Epithelial cell of proximal tubule (primary cell): ENCODE results near the gene PLEKHG4. TPM values are rescaled to one million over a fixed set of nuclear protein-coding genes. Genes with fewer than 3 reads are reported as not detected.
A peak's percentile ranks its signal among the peaks of the same experiment; 100 is the strongest.

Experiments
- DNase-seq: peaks from one replicate; pipeline ENCODE4 v3.0.0-alpha.2; 2011; ENCODE audit warnings: low read depth
- H3K4me3 ChIP-seq: 2 replicates; pipeline ENCODE4 v1.5.1; 2011; ENCODE audit warnings: low read depth, mild to moderate bottlenecking, low read length
- total RNA-seq: library from RNA; depleted of rRNA; stranded (reverse); fragments of >200 nt; gene quantifications from 2 replicates; pipeline ENCODE4 v1.2.3, GENCODE V29; 2015
- TF ChIP-seq, protein P1 (sequence below): conservative IDR thresholded peaks from 2 replicates; pipeline ENCODE4 v1.5.1; 2012; ENCODE audit warnings: low read depth, mild to moderate bottlenecking, low read length

The PLEKHG4 gene, protein sequence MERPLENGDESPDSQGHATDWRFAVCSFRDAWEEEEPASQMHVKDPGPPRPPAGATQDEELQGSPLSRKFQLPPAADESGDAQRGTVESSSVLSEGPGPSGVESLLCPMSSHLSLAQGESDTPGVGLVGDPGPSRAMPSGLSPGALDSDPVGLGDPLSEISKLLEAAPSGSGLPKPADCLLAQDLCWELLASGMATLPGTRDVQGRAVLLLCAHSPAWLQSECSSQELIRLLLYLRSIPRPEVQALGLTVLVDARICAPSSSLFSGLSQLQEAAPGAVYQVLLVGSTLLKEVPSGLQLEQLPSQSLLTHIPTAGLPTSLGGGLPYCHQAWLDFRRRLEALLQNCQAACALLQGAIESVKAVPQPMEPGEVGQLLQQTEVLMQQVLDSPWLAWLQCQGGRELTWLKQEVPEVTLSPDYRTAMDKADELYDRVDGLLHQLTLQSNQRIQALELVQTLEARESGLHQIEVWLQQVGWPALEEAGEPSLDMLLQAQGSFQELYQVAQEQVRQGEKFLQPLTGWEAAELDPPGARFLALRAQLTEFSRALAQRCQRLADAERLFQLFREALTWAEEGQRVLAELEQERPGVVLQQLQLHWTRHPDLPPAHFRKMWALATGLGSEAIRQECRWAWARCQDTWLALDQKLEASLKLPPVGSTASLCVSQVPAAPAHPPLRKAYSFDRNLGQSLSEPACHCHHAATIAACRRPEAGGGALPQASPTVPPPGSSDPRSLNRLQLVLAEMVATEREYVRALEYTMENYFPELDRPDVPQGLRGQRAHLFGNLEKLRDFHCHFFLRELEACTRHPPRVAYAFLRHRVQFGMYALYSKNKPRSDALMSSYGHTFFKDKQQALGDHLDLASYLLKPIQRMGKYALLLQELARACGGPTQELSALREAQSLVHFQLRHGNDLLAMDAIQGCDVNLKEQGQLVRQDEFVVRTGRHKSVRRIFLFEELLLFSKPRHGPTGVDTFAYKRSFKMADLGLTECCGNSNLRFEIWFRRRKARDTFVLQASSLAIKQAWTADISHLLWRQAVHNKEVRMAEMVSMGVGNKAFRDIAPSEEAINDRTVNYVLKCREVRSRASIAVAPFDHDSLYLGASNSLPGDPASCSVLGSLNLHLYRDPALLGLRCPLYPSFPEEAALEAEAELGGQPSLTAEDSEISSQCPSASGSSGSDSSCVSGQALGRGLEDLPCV
- 6.6 and 10.2 TPM in 2 replicates for total RNA-seq

GRCh38 chr16:67279296-67280089 lies at the start of gene PLEKHG4:
Gene PLEKHG4 (plus strand): TSS chr16:67279532. CDS start chr16:67280045, 513 bp downstream.
- DNase-seq: no peak

DNA sequence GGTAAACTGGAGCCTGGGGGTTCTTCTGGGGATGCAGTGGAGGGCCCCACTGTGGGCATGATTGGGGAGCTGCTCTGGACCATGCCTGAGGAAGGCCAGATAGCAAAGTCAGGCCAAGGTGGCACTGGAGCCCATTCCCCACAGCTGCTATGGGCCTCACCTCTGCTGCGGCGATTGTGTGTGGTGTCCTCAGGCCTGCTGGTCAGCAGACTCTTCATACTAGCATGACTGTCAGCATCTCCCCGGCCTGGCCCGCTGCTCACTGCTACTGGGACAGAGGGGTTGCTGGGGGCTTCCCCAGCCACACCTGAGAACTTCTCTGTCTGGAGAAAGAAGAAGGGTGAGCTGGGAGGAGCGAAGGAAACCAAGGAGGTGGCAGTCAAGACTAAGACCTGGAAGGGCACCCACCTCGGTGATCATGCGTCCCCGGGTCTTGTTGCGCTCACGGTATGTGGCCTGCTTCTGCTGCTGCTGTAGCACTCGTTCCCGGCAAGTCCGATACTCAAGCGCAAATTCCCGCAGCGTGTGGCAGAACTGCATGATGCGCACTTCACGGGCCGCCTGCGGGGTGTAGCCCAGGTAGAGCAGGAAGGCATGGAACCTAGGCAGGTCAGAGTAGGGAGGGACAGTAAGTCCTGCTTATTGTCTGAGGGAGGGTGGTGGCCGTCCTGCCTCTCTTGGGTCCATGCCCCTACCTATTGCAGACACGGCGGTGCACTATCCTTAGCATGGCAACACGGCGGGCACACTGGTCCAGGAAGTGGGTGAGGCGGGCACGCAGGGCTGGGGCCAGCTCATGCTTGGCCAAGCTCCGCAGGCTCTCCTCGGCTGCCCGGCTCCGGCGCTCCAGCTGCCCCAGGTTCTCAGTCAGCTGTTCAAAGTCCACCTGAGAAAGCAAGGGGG lies 49.2 kb upstream of the PLEKHG4 start:
- no peak for DNase-seq
- TF ChIP-seq, protein P1, sequence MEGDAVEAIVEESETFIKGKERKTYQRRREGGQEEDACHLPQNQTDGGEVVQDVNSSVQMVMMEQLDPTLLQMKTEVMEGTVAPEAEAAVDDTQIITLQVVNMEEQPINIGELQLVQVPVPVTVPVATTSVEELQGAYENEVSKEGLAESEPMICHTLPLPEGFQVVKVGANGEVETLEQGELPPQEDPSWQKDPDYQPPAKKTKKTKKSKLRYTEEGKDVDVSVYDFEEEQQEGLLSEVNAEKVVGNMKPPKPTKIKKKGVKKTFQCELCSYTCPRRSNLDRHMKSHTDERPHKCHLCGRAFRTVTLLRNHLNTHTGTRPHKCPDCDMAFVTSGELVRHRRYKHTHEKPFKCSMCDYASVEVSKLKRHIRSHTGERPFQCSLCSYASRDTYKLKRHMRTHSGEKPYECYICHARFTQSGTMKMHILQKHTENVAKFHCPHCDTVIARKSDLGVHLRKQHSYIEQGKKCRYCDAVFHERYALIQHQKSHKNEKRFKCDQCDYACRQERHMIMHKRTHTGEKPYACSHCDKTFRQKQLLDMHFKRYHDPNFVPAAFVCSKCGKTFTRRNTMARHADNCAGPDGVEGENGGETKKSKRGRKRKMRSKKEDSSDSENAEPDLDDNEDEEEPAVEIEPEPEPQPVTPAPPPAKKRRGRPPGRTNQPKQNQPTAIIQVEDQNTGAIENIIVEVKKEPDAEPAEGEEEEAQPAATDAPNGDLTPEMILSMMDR: no peak
- H3K4me3 ChIP-seq: no peak overlapping the region

More at GRCh38 chr16:67279296-67280089, at the start of gene PLEKHG4:
- TF ChIP-seq, protein P1: peak; percentile 56
- H3K4me3 ChIP-seq: peak within 1 kb of the TSS; percentile 70

- no peak overlapping the region for H3K4me3 ChIP-seq
- no peak for DNase-seq
- TF ChIP-seq, protein P1: no peak
Measured at GRCh38 chr16:67230809-67231660, 48.3 kb upstream of the PLEKHG4 start.

- H3K4me3 ChIP-seq: no peak overlapping the region
- no peak for DNase-seq
- TF ChIP-seq, protein P1: no peak
Measured at GRCh38 chr16:67233596-67233995, 45.7 kb upstream of the PLEKHG4 start.

- TF ChIP-seq, protein P1: no peak
- DNase-seq: no peak
- H3K4me3 ChIP-seq: no peak overlapping the region
Measured at GRCh38 chr16:67234180-67234597, 45.1 kb upstream of the PLEKHG4 start.
